SK-N-SH treated with all-trans-retinoic acid at 6 μM for 48 hours (cell line): Measurements from ENCODE around the gene ZNF345.

Experiments
- BACH2 ChIP-seq: fragments of 250-450 bp; sonication (Bioruptor Pico); IDR thresholded peaks from 2 replicates; pipeline ENCODE4 v1.9.0; 2021; ENCODE audit warnings: mild to moderate bottlenecking, borderline replicate concordance
- CSDC2 ChIP-seq: fragments of 250-450 bp; sonication (Bioruptor Pico); IDR thresholded peaks from 2 replicates; pipeline ENCODE4 v1.5.0; 2020; ENCODE audit warnings: mild to moderate bottlenecking, moderate library complexity
- ESRRG ChIP-seq: fragments of 250-450 bp; sonication (Bioruptor Pico); IDR thresholded peaks from 2 replicates; pipeline ENCODE4 v1.6.1; 2021; ENCODE audit warnings: mild to moderate bottlenecking
- ISL1 ChIP-seq: fragments of 250-450 bp; sonication (Bioruptor Pico); IDR thresholded peaks from 2 replicates; pipeline ENCODE4 v2.1.2; 2022; ENCODE audit warnings: mild to moderate bottlenecking, moderate library complexity
- SNAI2 ChIP-seq: fragments of 250-450 bp; sonication (Bioruptor Pico); IDR thresholded peaks from 2 replicates; pipeline ENCODE4 v1.5.0; 2020; ENCODE audit warnings: mild to moderate bottlenecking, moderate library complexity
- ZC3H10 ChIP-seq: fragments of 250-450 bp; sonication (Bioruptor Pico); IDR thresholded peaks from 2 replicates; pipeline ENCODE4 v1.5.1; 2021; ENCODE audit warnings: mild to moderate bottlenecking, moderate library complexity
- ZFP3 ChIP-seq: fragments of 250-450 bp; sonication (Bioruptor Pico); IDR thresholded peaks from 2 replicates; pipeline ENCODE4 v1.5.0; 2020; ENCODE audit warnings: mild to moderate bottlenecking, moderate library complexity
- ZFP30 ChIP-seq: fragments of 450-650 bp; formaldehyde crosslinking; IDR thresholded peaks from 2 replicates; pipeline ENCODE4 v1.5.0; 2022; ENCODE audit warnings: mild to moderate bottlenecking, moderate library complexity
- ZNF70 ChIP-seq: fragments of 450-650 bp; formaldehyde crosslinking; IDR thresholded peaks from 2 replicates; pipeline ENCODE4 v1.5.0; 2020; ENCODE audit warnings: mild to moderate bottlenecking, moderate library complexity
- TF ChIP-seq, protein P1 (sequence below): fragments of 250-450 bp; sonication (Bioruptor Pico); IDR thresholded peaks from 2 replicates; pipeline ENCODE4 v1.8.0; 2021; ENCODE audit warnings: low read depth, mild to moderate bottlenecking, moderate library complexity, borderline replicate concordance

DNA sequence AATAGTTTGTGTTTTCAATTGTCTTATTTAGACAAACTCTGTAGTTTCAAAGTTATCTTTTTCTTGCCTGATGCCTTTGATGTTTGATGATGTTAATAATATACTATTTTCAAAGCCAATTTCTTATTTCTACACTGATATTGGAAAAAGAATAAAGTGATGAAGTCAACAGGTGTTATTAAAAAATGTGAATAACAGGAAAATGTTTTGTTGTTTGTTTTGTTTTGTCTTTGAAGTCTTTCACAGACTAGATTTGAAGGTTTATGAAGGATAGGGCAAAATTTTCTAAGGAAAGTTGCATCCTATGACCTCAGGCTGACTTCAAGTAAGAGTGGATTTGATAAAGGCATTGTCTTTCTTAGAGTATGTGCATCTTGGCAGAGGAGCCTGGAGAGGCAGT, 43.6 kb upstream of the ZNF345 start:
- TF ChIP-seq ZNF70 (no peak), ZFP3 (CRISPR knock-in tag) (no peak), ZC3H10 (CRISPR knock-in tag) (no peak), CSDC2 (CRISPR knock-in tag) (no peak), ZFP30 (CRISPR knock-in tag) (no peak), SNAI2 (CRISPR knock-in tag) (no peak), ESRRG (CRISPR knock-in tag) (no peak), BACH2 (CRISPR knock-in tag) (no peak), ISL1 (no peak)
- TF ChIP-seq, protein P1, sequence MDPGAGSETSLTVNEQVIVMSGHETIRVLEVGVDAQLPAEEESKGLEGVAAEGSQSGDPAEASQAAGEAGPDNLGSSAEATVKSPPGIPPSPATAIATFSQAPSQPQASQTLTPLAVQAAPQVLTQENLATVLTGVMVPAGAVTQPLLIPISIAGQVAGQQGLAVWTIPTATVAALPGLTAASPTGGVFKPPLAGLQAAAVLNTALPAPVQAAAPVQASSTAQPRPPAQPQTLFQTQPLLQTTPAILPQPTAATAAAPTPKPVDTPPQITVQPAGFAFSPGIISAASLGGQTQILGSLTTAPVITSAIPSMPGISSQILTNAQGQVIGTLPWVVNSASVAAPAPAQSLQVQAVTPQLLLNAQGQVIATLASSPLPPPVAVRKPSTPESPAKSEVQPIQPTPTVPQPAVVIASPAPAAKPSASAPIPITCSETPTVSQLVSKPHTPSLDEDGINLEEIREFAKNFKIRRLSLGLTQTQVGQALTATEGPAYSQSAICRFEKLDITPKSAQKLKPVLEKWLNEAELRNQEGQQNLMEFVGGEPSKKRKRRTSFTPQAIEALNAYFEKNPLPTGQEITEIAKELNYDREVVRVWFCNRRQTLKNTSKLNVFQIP (CRISPR knock-in tag) = no peak
